Mesendoderm (in vitro differentiated cells): Measurements from ENCODE around the gene NAPSA.
"Not testable (repeated sequence)": the region's sequence is repeated elsewhere in the genome, so short reads cannot be mapped to it uniquely, and the experiment has no call there.

Experiments
- DNase-seq: peaks from one replicate; pipeline ENCODE4 v3.0.0; 2013
- H2AK5ac ChIP-seq: 2 replicates; pipeline ENCODE4 v1.6.1; 2013; ENCODE audit warnings: low read length, inconsistent platforms
- H2BK120ac ChIP-seq: 2 replicates; pipeline ENCODE4 v1.6.1; 2013; ENCODE audit warnings: low read depth, mild to moderate bottlenecking, low read length, moderate library complexity, mixed read lengths
- H2BK15ac ChIP-seq: replicated peaks from 2 replicates; pipeline ENCODE4 v1.6.1; 2013; ENCODE audit warnings: low read depth, mild to moderate bottlenecking, moderate library complexity
- H2BK5ac ChIP-seq: 2 replicates; pipeline ENCODE4 v1.6.1; 2013; ENCODE audit warnings: low read length, inconsistent platforms
- H3K18ac ChIP-seq: 2 replicates; pipeline ENCODE4 v1.6.1; 2013; ENCODE audit warnings: mild to moderate bottlenecking, low read length, mixed read lengths
- H3K23ac ChIP-seq: one replicate; pipeline ENCODE4 v1.6.1; 2013; ENCODE audit warnings: low read length
- H3K27ac ChIP-seq: 2 replicates; pipeline ENCODE4 v1.5.1; 2013; ENCODE audit warnings: low read depth, mild to moderate bottlenecking, inconsistent platforms, low read length, moderate library complexity
- H3K27me3 ChIP-seq: 2 replicates; pipeline ENCODE4 v1.6.1; 2013; ENCODE audit warnings: low read length, control low read depth, mild to moderate bottlenecking, inconsistent platforms; ENCODE audit not compliant: insufficient read depth, poor library complexity
- H3K36me3 ChIP-seq: 2 replicates; pipeline ENCODE4 v1.6.1; 2013; ENCODE audit warnings: low read length, inconsistent platforms; ENCODE audit not compliant: control insufficient read depth, insufficient read depth
- H3K4ac ChIP-seq: one replicate; pipeline ENCODE4 v1.6.1; 2013; ENCODE audit warnings: low read depth, mild to moderate bottlenecking, low read length, moderate library complexity
- H3K4me1 ChIP-seq: 2 replicates; pipeline ENCODE4 v1.6.1; 2013; ENCODE audit warnings: low read depth, low read length, inconsistent platforms; ENCODE audit not compliant: control insufficient read depth
- H3K4me2 ChIP-seq: 2 replicates; pipeline ENCODE4 v1.6.1; 2013; ENCODE audit warnings: low read length
- H3K4me3 ChIP-seq: 2 replicates; pipeline ENCODE4 v1.5.1; 2013; ENCODE audit warnings: mild to moderate bottlenecking, low read length
- H3K56ac ChIP-seq: one replicate; pipeline ENCODE4 v1.6.1; 2013; ENCODE audit warnings: low read length
- H3K79me1 ChIP-seq: 2 replicates; pipeline ENCODE4 v1.6.1; 2013; ENCODE audit warnings: low read length, inconsistent platforms
- H3K79me2 ChIP-seq: 2 replicates; pipeline ENCODE4 v1.6.1; 2013; ENCODE audit warnings: mild to moderate bottlenecking, low read length; ENCODE audit not compliant: control insufficient read depth, insufficient read depth
- H3K9ac ChIP-seq: 2 replicates; pipeline ENCODE4 v1.6.1; 2013; ENCODE audit warnings: low read length, inconsistent platforms
- H4K5ac ChIP-seq: one replicate; pipeline ENCODE4 v1.6.1; 2013; ENCODE audit warnings: low read length
- H4K8ac ChIP-seq: one replicate; pipeline ENCODE4 v1.6.1; 2013; ENCODE audit warnings: low read depth, mild to moderate bottlenecking, control low read depth, low read length, moderate library complexity
- WGBS: extraction: QIAGEN DNeasy Blood & Tissue Kit; methylation state at CpG from one replicate; pipeline ENCODE4 v1.1.7; 2013; ENCODE audit warnings: low lambda C conversion rate, missing lambda C conversion rate; ENCODE audit not compliant: insufficient coverage; ENCODE audit errors: extremely low coverage; 5-methylcytosine and 5-hydroxymethylcytosine counted together

NAPSA gene

GRCh38 chr19:50332244-50333038 is 33.0 kb downstream of the NAPSA start:
- H3K79me1 ChIP-seq = no peaks in the 10 kb centered on the region
- no peak overlapping the region for H2BK15ac ChIP-seq
- no peaks in the 10 kb centered on the region for H3K36me3 ChIP-seq
- peak overlapping the region; percentile 85 for H3K27ac ChIP-seq
- H3K23ac ChIP-seq = peak overlapping the region; percentile 48
- H2AK5ac ChIP-seq = peak overlapping the region; percentile 2
- H4K5ac ChIP-seq = no peak overlapping the region
- peak overlapping the region; percentile 77 for H3K9ac ChIP-seq
- H2BK5ac ChIP-seq = peak overlapping the region; percentile 75
- H2BK120ac ChIP-seq = no peak overlapping the region
- peak overlapping the region; percentile 85 for H3K4ac ChIP-seq
- H3K79me2 ChIP-seq = no peaks in the 10 kb centered on the region
- DNase-seq = peak; percentile 92
- peaks cover 4% of the 10 kb centered on the region for H3K4me1 ChIP-seq
- H3K18ac ChIP-seq = peak overlapping the region; percentile 72
- peak overlapping the region; percentile 93 for H3K56ac ChIP-seq
- no CpG with 5 or more reads among the region's 20 CpGs for WGBS
- peak overlapping the region; percentile 44 for H3K4me3 ChIP-seq
- H3K27me3 ChIP-seq = peaks cover 6% of the 10 kb centered on the region
- H4K8ac ChIP-seq = no peak overlapping the region
- peak overlapping the region; percentile 94 for H3K4me2 ChIP-seq

GRCh38 chr19:50331994-50332243 is 33.5 kb downstream of the NAPSA start:
- H3K9ac ChIP-seq = peak overlapping the region; percentile 77
- peaks cover 4% of the 10 kb centered on the region for H3K4me1 ChIP-seq
- peak overlapping the region; percentile 10 for H3K18ac ChIP-seq
- no peak overlapping the region for H2BK120ac ChIP-seq
- no peaks in the 10 kb centered on the region for H3K36me3 ChIP-seq
- no peak for DNase-seq
- peak overlapping the region; percentile 93 for H3K56ac ChIP-seq
- WGBS = no CpG with 5 or more reads among the region's 2 CpGs
- peak overlapping the region; percentile 94 for H3K4me2 ChIP-seq
- no peak overlapping the region for H2BK15ac ChIP-seq
- no peak overlapping the region for H2BK5ac ChIP-seq
- no peaks in the 10 kb centered on the region for H3K79me2 ChIP-seq
- no peak overlapping the region for H3K4ac ChIP-seq
- H3K27me3 ChIP-seq = peaks cover 10% of the 10 kb centered on the region
- H3K27ac ChIP-seq = peak overlapping the region; percentile 1
- no peak overlapping the region for H4K5ac ChIP-seq
- H3K4me3 ChIP-seq = no peak overlapping the region
- no peak overlapping the region for H3K23ac ChIP-seq
- no peak overlapping the region for H4K8ac ChIP-seq
- no peaks in the 10 kb centered on the region for H3K79me1 ChIP-seq
- H2AK5ac ChIP-seq = no peak overlapping the region

- H3K23ac ChIP-seq = no peak overlapping the region
- H4K8ac ChIP-seq = no peak overlapping the region
- H3K4ac ChIP-seq = no peak overlapping the region
- H3K4me2 ChIP-seq = peak overlapping the region; percentile 94
- H2BK5ac ChIP-seq = no peak overlapping the region
- H2BK15ac ChIP-seq = no peak overlapping the region
- H2AK5ac ChIP-seq = no peak overlapping the region
- no peaks in the 10 kb centered on the region for H3K79me1 ChIP-seq
- H3K27ac ChIP-seq = peak overlapping the region; percentile 1
- H3K27me3 ChIP-seq = peaks cover 15% of the 10 kb centered on the region
- H2BK120ac ChIP-seq = no peak overlapping the region
- H3K9ac ChIP-seq = peak overlapping the region; percentile 77
- H3K56ac ChIP-seq = peak overlapping the region; percentile 93
- H3K36me3 ChIP-seq = no peaks in the 10 kb centered on the region
- H3K18ac ChIP-seq = peak overlapping the region; percentile 10
- WGBS = no CpG with 5 or more reads among the region's 10 CpGs
- no peaks in the 10 kb centered on the region for H3K79me2 ChIP-seq
- no peak overlapping the region for H4K5ac ChIP-seq
- peak overlapping the region; percentile 67 for H3K4me3 ChIP-seq
- peaks cover 4% of the 10 kb centered on the region for H3K4me1 ChIP-seq
- DNase-seq = peak; percentile 90
Observed at GRCh38 chr19:50331221-50331993, 34.0 kb downstream of the NAPSA start.

GRCh38 chr19:50330365-50331078 is 34.9 kb downstream of the NAPSA start:
- Histone ChIP-seq H3K27ac (peak overlapping the region; percentile 24), H3K36me3 (no peaks in the 10 kb centered on the region), H4K5ac (no peak overlapping the region), H2BK120ac (no peak overlapping the region), H3K4ac (no peak overlapping the region), H3K18ac (peak overlapping the region; percentile 13), H3K79me1 (no peaks in the 10 kb centered on the region), H3K9ac (peak overlapping the region; percentile 90), H2AK5ac (no peak overlapping the region), H4K8ac (no peak overlapping the region), H3K79me2 (no peaks in the 10 kb centered on the region), H3K4me1 (peaks cover 4% of the 10 kb centered on the region), H3K4me2 (peak overlapping the region; percentile 82), H3K27me3 (peaks cover 15% of the 10 kb centered on the region), H3K4me3 (peak overlapping the region; percentile 74), H2BK5ac (no peak overlapping the region), H2BK15ac (no peak overlapping the region), H3K56ac (peak overlapping the region; percentile 98), H3K23ac (no peak overlapping the region)
- DNase-seq = peak; percentile 95
- no CpG with 5 or more reads among the region's 48 CpGs for WGBS

GRCh38 chr19:50329926-50330294 is 35.5 kb downstream of the NAPSA start:
- H3K4me1 ChIP-seq, H4K5ac ChIP-seq, H3K79me1 ChIP-seq, H2BK15ac ChIP-seq, H3K79me2 ChIP-seq, H2BK5ac ChIP-seq, H4K8ac ChIP-seq, H3K27ac ChIP-seq, H3K23ac ChIP-seq, H2AK5ac ChIP-seq, H3K36me3 ChIP-seq, H3K4ac ChIP-seq, H2BK120ac ChIP-seq, H3K18ac ChIP-seq, DNase-seq: not testable (repeated sequence)
- H3K9ac ChIP-seq = peak overlapping the region; percentile 90
- peak overlapping the region; percentile 98 for H3K56ac ChIP-seq
- H3K4me3 ChIP-seq = peak overlapping the region; percentile 55
- peak overlapping the region; percentile 83 for H3K4me2 ChIP-seq
- WGBS = no CpG with 5 or more reads among the region's 18 CpGs
- H3K27me3 ChIP-seq = peaks cover 15% of the 10 kb centered on the region
